SK-N-SH treated with all-trans-retinoic acid at 6 μM for 48 hours (cell line): ENCODE data around the gene PRX.

Source experiments
- ATAC-seq: fragments of 200-7000 bp; cut with Tn5 transposase; 3 replicates; pipeline ENCODE4 v1.9.1; 2020; ENCODE audit warnings: mild to moderate bottlenecking, moderate library complexity
- ARNTL ChIP-seq: fragments of 450-650 bp; formaldehyde crosslinking; IDR thresholded peaks from 2 replicates; pipeline ENCODE4 v1.5.0; 2020; ENCODE audit warnings: low read depth, mild to moderate bottlenecking, moderate library complexity, borderline replicate concordance
- BACH2 ChIP-seq: fragments of 250-450 bp; sonication (Bioruptor Pico); IDR thresholded peaks from 2 replicates; pipeline ENCODE4 v1.9.0; 2021; ENCODE audit warnings: mild to moderate bottlenecking, borderline replicate concordance
- CREB5 ChIP-seq: fragments of 250-450 bp; sonication (Bioruptor Pico); IDR thresholded peaks from 2 replicates; pipeline ENCODE4 v1.5.1; 2020; ENCODE audit warnings: low read depth, mild to moderate bottlenecking, moderate library complexity
- CSDC2 ChIP-seq: fragments of 250-450 bp; sonication (Bioruptor Pico); IDR thresholded peaks from 2 replicates; pipeline ENCODE4 v1.5.0; 2020; ENCODE audit warnings: mild to moderate bottlenecking, moderate library complexity
- CSRNP3 ChIP-seq: fragments of 250-450 bp; sonication (Bioruptor Pico); IDR thresholded peaks from 2 replicates; pipeline ENCODE4 v1.5.1; 2021; ENCODE audit warnings: mild to moderate bottlenecking, moderate library complexity
- ESRRG ChIP-seq: fragments of 250-450 bp; sonication (Bioruptor Pico); IDR thresholded peaks from 2 replicates; pipeline ENCODE4 v1.6.1; 2021; ENCODE audit warnings: mild to moderate bottlenecking
- ISL1 ChIP-seq: fragments of 250-450 bp; sonication (Bioruptor Pico); IDR thresholded peaks from 2 replicates; pipeline ENCODE4 v2.1.2; 2022; ENCODE audit warnings: mild to moderate bottlenecking, moderate library complexity
- OSR1 ChIP-seq: fragments of 250-450 bp; sonication (Bioruptor Pico); IDR thresholded peaks from 2 replicates; pipeline ENCODE4 v1.8.0; 2022; ENCODE audit warnings: moderate library complexity, mild to moderate bottlenecking, inconsistent platforms
- PATZ1 ChIP-seq: fragments of 250-450 bp; sonication (Bioruptor Pico); IDR thresholded peaks from 2 replicates; pipeline ENCODE4 v1.8.0; 2020; ENCODE audit warnings: mild to moderate bottlenecking, moderate library complexity, borderline replicate concordance
- POU6F1 ChIP-seq: fragments of 250-450 bp; sonication (Bioruptor Pico); IDR thresholded peaks from 2 replicates; pipeline ENCODE4 v1.8.0; 2021; ENCODE audit warnings: low read depth, mild to moderate bottlenecking, moderate library complexity, borderline replicate concordance
- PPARA ChIP-seq: fragments of 250-450 bp; sonication (Bioruptor Pico); IDR thresholded peaks from 2 replicates; pipeline ENCODE4 v1.5.0; 2020; ENCODE audit warnings: mild to moderate bottlenecking, borderline replicate concordance
- RARB ChIP-seq: fragments of 250-450 bp; sonication (Bioruptor Pico); IDR thresholded peaks from 2 replicates; pipeline ENCODE4 v1.8.0; 2021; ENCODE audit warnings: mild to moderate bottlenecking, moderate library complexity
- SNAI2 ChIP-seq: fragments of 250-450 bp; sonication (Bioruptor Pico); IDR thresholded peaks from 2 replicates; pipeline ENCODE4 v1.5.0; 2020; ENCODE audit warnings: mild to moderate bottlenecking, moderate library complexity
- TCF4 ChIP-seq: fragments of 250-450 bp; sonication (Bioruptor Pico); IDR thresholded peaks from 2 replicates; pipeline ENCODE4 v1.8.0; 2021; ENCODE audit warnings: mild to moderate bottlenecking, moderate library complexity, borderline replicate concordance
- TSHZ2 ChIP-seq: fragments of 250-450 bp; sonication (Bioruptor Pico); IDR thresholded peaks from 2 replicates; pipeline ENCODE4 v1.5.0; 2020; ENCODE audit warnings: mild to moderate bottlenecking, moderate library complexity
- ZC3H10 ChIP-seq: fragments of 250-450 bp; sonication (Bioruptor Pico); IDR thresholded peaks from 2 replicates; pipeline ENCODE4 v1.5.1; 2021; ENCODE audit warnings: mild to moderate bottlenecking, moderate library complexity
- ZFP3 ChIP-seq: fragments of 250-450 bp; sonication (Bioruptor Pico); IDR thresholded peaks from 2 replicates; pipeline ENCODE4 v1.5.0; 2020; ENCODE audit warnings: mild to moderate bottlenecking, moderate library complexity
- ZFP30 ChIP-seq: fragments of 450-650 bp; formaldehyde crosslinking; IDR thresholded peaks from 2 replicates; pipeline ENCODE4 v1.5.0; 2022; ENCODE audit warnings: mild to moderate bottlenecking, moderate library complexity
- ZNF565 ChIP-seq: fragments of 450-650 bp; formaldehyde crosslinking; conservative IDR thresholded peaks from 2 replicates; pipeline ENCODE4 v1.5.0; 2020; ENCODE audit warnings: low read depth, mild to moderate bottlenecking, moderate library complexity
- ZNF70 ChIP-seq: fragments of 450-650 bp; formaldehyde crosslinking; IDR thresholded peaks from 2 replicates; pipeline ENCODE4 v1.5.0; 2020; ENCODE audit warnings: mild to moderate bottlenecking, moderate library complexity
- ZNF8 ChIP-seq: fragments of 450-650 bp; formaldehyde crosslinking; IDR thresholded peaks from 2 replicates; pipeline ENCODE4 v1.5.0; 2020; ENCODE audit warnings: mild to moderate bottlenecking, moderate library complexity

The PRX gene

GRCh38 chr19:40407714-40408597, 5.2 kb downstream of the PRX start:
- ATAC-seq: no peak
- TF ChIP-seq ZNF565 (no peak), OSR1 (CRISPR knock-in tag) (no peak), TCF4 (no peak), ISL1 (CRISPR knock-in tag) (no peak), SNAI2 (CRISPR knock-in tag) (no peak), ZFP3 (CRISPR knock-in tag) (no peak), ESRRG (no peak), CSRNP3 (CRISPR knock-in tag) (no peak), PPARA (CRISPR knock-in tag) (no peak), POU6F1 (no peak), CSDC2 (CRISPR knock-in tag) (no peak), PATZ1 (CRISPR knock-in tag) (no peak), ZNF70 (no peak), BACH2 (no peak), RARB (CRISPR knock-in tag) (no peak)

- TF ChIP-seq ARNTL (CRISPR knock-in tag) (no peak), ZFP30 (CRISPR knock-in tag) (no peak), ZFP3 (CRISPR knock-in tag) (no peak), CSRNP3 (CRISPR knock-in tag) (no peak), TCF4 (no peak), PPARA (CRISPR knock-in tag) (no peak), CSDC2 (CRISPR knock-in tag) (no peak), CREB5 (no peak), ZNF8 (CRISPR knock-in tag) (no peak), TSHZ2 (CRISPR knock-in tag) (no peak), OSR1 (CRISPR knock-in tag) (no peak), ESRRG (no peak), ZC3H10 (CRISPR knock-in tag) (no peak), ZNF565 (no peak), BACH2 (no peak), RARB (CRISPR knock-in tag) (no peak), SNAI2 (CRISPR knock-in tag) (no peak)
- peak; percentile 95 for ATAC-seq
These were observed 9.8 kb downstream of the PRX start for GRCh38 chr19:40403262-40403984.
